LNCaP clone FGC (cell line): ENCODE data around the gene CHGA.

Experiments
- DNase-seq: peaks from one replicate; pipeline ENCODE4 v3.0.0-alpha.2; 2011; ENCODE audit warnings: low read depth
- H3K4me3 ChIP-seq: 2 replicates; pipeline ENCODE4 v1.5.1; 2011; ENCODE audit warnings: mild to moderate bottlenecking, low read depth, low read length, control low read depth
- TF ChIP-seq, protein P1 (sequence below): IDR thresholded peaks from 2 replicates; pipeline ENCODE4 v1.5.1; 2012; ENCODE audit warnings: mild to moderate bottlenecking; ENCODE audit not compliant: control insufficient read depth, insufficient read depth; ENCODE audit errors: extremely low read depth

Gene CHGA

DNA sequence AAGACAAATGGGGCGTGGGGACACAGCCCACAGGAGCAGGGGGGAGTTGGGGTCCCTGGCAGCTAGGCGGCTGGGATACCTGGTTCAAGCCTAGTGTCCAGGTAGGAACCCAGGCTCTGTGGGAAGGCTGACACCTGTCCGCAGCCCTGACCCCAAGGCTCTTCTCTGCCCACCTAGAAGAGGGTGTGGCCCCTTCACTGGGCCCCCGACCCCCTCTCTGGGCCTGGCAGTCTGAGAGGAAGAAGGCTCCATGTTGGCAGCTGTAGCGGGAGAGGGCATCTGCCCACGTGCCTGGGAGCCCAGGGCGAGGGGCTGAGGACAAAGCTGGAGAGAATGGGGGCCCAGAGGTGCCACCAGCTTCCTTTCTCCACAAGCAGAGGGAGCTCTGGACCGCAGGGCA lies 10.5 kb downstream of the CHGA start:
- no peak overlapping the region for H3K4me3 ChIP-seq
- no peak for DNase-seq
- TF ChIP-seq, protein P1, sequence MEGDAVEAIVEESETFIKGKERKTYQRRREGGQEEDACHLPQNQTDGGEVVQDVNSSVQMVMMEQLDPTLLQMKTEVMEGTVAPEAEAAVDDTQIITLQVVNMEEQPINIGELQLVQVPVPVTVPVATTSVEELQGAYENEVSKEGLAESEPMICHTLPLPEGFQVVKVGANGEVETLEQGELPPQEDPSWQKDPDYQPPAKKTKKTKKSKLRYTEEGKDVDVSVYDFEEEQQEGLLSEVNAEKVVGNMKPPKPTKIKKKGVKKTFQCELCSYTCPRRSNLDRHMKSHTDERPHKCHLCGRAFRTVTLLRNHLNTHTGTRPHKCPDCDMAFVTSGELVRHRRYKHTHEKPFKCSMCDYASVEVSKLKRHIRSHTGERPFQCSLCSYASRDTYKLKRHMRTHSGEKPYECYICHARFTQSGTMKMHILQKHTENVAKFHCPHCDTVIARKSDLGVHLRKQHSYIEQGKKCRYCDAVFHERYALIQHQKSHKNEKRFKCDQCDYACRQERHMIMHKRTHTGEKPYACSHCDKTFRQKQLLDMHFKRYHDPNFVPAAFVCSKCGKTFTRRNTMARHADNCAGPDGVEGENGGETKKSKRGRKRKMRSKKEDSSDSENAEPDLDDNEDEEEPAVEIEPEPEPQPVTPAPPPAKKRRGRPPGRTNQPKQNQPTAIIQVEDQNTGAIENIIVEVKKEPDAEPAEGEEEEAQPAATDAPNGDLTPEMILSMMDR, result no peak

DNA sequence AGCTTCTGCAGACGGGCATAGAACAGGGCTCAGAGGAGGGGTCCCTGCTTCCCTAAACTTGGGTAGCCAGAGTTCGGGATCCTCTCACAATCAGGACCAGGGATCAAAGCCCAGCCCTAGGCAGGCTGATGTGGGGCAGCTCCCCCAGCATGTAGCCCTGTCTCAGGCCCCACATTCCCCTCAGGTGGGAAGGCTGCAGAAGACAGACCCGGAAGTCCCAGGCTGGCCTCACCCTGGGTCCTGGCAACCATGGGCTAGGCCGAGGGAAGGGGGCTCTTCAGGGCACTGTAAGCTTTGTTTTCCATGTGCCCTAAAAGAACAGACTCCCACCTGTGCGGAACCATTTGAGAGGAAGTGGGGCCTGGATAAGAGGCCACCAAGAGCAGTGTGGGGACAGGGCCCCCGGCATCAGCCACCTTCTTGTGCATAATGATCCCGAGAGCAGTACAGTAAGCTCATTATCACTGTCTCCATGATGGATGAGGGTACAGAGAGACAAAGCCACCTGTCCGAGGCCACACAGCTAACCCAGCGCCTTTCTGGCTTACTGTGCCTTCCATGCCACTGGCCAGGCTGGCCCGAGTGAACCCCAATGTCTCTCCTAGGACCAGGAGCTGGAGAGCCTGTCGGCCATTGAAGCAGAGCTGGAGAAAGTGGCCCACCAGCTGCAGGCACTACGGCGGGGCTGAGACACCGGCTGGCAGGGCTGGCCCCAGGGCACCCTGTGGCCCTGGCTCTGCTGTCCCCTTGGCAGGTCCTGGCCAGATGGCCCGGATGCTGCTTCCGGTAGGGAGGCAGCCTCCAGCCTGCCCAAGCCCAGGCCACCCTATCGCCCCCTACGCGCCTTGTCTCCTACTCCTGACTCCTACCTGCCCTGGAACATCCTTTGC lies 11.5 kb downstream of the CHGA start:
- H3K4me3 ChIP-seq, result no peak overlapping the region
- TF ChIP-seq, protein P1, result no peak
- DNase-seq, result no peak

DNA sequence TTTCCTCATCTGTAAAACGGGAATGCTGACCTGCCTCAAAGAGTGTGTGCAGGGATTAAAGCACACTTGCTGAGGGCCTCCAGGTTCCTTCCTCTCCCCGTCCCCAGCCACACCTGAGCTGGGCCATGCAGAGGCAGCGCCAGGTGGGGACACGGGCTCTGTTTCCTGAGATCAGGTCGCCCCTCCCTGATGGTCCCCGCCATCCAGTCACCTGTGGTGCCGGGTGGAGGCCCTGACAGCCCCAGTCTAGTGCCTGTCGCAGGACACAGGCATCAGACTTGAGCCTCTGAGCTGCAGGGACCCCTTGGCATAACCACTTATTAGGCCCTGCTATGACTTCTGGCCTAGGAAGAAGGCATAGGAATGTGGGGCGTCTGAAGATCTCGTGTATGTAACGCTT lies 12.5 kb downstream of the CHGA start:
- no peak overlapping the region for H3K4me3 ChIP-seq
- no peak for DNase-seq
- TF ChIP-seq, protein P1, result no peak

DNA sequence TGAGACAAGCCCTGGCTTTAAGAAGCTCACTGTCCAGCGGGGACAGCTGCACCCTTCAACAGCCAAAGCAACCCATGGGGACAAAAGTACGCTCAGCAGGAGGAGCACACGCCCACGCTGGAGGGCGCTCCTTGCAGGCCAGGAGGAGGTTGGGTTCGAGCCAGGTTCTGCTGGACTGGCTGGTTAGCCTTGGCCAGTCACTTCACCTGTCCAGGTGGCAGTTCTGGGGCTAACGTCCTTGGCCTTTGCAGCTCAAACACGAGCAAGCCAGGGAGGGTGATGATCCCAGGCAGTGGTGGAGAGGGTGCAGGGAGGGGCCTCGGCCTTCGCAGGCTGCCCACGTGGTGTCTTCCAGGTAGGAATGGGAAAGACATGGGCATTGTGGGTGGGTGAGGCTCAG lies 13.1 kb downstream of the CHGA start:
- TF ChIP-seq, protein P1, result no peak
- DNase-seq, result no peak
- no peak overlapping the region for H3K4me3 ChIP-seq

DNA sequence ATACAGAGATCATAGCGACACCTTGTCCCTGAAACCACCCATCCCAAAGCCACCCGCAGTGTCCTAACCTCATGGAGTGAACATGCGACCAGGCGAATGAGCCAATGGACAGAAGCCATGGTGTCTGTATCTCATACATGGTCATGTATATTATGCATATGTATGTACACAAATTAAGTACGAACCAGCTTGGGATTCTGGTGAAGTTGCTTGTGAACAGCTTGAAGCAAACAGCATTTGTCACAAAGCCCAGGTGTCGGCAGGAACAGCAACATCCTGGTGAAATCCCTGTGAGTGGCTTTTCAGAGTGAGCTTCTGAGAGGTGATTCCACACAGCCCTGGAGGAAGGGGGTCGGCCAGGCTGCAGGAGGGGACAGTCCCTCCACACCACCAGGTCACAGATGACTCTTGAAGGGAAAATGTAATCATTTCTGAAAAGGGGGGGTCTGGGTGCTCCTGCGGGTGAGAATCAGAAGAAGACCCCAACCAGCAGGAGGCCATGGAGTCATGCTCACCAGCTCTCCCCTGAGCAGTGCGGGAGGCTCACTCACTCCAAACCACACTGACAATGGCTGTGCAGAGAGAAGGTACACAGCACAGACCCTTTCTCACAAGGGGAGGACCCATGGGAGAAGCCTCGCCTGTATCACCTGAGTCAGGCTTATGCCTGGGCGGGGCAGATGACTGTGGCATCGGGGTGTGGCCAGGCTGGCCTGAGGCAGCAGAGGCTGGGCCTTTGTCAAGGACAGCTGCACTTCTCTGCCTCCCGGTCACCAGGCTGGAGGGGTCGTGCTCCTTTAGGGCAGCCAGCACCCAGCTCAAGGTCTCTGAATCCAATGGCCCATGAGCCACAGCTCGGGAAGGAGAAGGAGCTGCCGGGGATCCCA lies 14.3 kb downstream of the CHGA start:
- TF ChIP-seq, protein P1, result no peak
- H3K4me3 ChIP-seq, result no peak overlapping the region
- DNase-seq, result no peak

DNA sequence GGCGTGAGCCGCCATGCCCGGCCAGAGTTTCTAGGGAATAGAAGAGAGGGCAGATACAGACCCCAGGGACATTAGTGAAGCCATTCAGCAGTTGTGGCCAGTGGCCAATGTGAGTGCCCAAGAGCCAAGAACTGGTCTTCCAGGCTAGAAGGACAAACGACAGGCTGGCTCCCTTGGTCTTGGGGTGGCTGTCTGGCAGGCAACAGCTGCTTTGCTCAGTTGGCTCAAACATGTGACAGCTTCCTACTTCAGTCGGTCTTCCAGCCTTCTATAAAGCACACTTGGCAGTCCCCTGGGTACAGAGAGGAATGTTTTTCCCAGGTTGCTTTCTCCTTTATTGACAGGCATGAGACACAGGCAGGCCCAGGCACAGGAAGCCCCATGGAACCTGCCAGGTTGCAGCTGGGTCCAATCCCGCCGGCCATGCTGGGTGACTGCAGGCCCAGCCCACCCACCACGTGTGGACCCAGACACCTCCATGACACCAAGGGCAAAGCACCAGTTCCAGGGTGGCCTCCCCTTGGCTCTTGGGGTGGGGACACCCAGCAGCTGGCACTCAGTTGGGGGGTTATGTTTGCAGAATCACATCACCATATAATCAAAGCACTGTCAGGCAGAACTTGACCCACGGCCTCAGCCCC lies 15.4 kb downstream of the CHGA start:
- TF ChIP-seq, protein P1, result no peak
- no peak for DNase-seq
- H3K4me3 ChIP-seq, result no peak overlapping the region
